Ascending aorta (tissue), 2 donors: ENCODE results near the gene POLD2. TPM values are rescaled to one million over a fixed set of nuclear protein-coding genes. Genes with fewer than 3 reads are reported as not detected.

Source experiments
- DNase-seq, 2 donors: peaks; one replicate each; pipeline ENCODE4 v3.0.0-alpha.2; 2019; ENCODE audit warnings: low spot score in 2 of 2
- H3K27ac ChIP-seq, 2 donors: fragments of 200-600 bp; sonication (generic); one replicate each; pipeline ENCODE4 v1.5.1; 2016 to 2017; ENCODE audit warnings: mild to moderate bottlenecking in 1 of 2
- H3K27me3 ChIP-seq: fragments of 200-600 bp; sonication (generic); one replicate; pipeline ENCODE4 v1.5.1; 2017
- H3K36me3 ChIP-seq, 2 donors: fragments of 200-600 bp; sonication (generic); one replicate each; pipeline ENCODE4 v1.5.1; 2016
- H3K4me1 ChIP-seq, 2 donors: fragments of 200-600 bp; sonication (generic); one replicate each; pipeline ENCODE4 v1.5.1; 2016 to 2017; ENCODE audit warnings: mild to moderate bottlenecking in 1 of 2
- H3K4me3 ChIP-seq, 2 donors: fragments of 200-600 bp; sonication (generic); one replicate each; pipeline ENCODE4 v1.5.1; 2016 to 2017; ENCODE audit warnings: mild to moderate bottlenecking in 1 of 2
- H3K9me3 ChIP-seq, 2 donors: fragments of 200-600 bp; sonication (generic); one replicate each; pipeline ENCODE4 v1.5.1; 2016
- intact Hi-C: fragments of 100-400 bp; cut with DNase I; formaldehyde crosslinking; loops from one replicate; pipeline ENCODE4 v1.15.1; 2023
- total RNA-seq: library from RNA; depleted of rRNA; stranded (reverse); fragments of >200 nt; gene quantifications from one replicate; pipeline ENCODE4 v1.1.0, GENCODE V29; 2016
- TF ChIP-seq, protein P1 (sequence below), 3 experiments: fragments of 200-600 bp in 2 of 3; fragments of 450-650 bp in 1 of 3; sonication (generic) in 2 of 3; IDR thresholded peaks; one replicate each; pipeline ENCODE4 v1.5.1; 2016 to 2019; ENCODE audit warnings: antibody characterized with exemption in 3 of 3, mild to moderate bottlenecking in 1 of 3, moderate library complexity in 1 of 3

Gene POLD2
- total RNA-seq, 1 donor from 2014 or later = 97.0 TPM

GRCh38 chr7:44142028-44142427 is 18.7 kb upstream of the POLD2 start:
- TF ChIP-seq, protein P1, sequence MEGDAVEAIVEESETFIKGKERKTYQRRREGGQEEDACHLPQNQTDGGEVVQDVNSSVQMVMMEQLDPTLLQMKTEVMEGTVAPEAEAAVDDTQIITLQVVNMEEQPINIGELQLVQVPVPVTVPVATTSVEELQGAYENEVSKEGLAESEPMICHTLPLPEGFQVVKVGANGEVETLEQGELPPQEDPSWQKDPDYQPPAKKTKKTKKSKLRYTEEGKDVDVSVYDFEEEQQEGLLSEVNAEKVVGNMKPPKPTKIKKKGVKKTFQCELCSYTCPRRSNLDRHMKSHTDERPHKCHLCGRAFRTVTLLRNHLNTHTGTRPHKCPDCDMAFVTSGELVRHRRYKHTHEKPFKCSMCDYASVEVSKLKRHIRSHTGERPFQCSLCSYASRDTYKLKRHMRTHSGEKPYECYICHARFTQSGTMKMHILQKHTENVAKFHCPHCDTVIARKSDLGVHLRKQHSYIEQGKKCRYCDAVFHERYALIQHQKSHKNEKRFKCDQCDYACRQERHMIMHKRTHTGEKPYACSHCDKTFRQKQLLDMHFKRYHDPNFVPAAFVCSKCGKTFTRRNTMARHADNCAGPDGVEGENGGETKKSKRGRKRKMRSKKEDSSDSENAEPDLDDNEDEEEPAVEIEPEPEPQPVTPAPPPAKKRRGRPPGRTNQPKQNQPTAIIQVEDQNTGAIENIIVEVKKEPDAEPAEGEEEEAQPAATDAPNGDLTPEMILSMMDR (IDR thresholded peaks at IDR 0.05) = no peak
- no peak overlapping the region for H3K27ac ChIP-seq
- H3K4me1 ChIP-seq = peaks cover 0 to 8% of the 10 kb centered on the region in 2 donors
- no peak overlapping the region for H3K4me3 ChIP-seq
- intact Hi-C loops = no loop called here
- no peak for DNase-seq
- no peaks in the 10 kb centered on the region for H3K9me3 ChIP-seq
- H3K27me3 ChIP-seq = no peaks in the 10 kb centered on the region
- H3K36me3 ChIP-seq = no peaks in the 10 kb centered on the region

DNA sequence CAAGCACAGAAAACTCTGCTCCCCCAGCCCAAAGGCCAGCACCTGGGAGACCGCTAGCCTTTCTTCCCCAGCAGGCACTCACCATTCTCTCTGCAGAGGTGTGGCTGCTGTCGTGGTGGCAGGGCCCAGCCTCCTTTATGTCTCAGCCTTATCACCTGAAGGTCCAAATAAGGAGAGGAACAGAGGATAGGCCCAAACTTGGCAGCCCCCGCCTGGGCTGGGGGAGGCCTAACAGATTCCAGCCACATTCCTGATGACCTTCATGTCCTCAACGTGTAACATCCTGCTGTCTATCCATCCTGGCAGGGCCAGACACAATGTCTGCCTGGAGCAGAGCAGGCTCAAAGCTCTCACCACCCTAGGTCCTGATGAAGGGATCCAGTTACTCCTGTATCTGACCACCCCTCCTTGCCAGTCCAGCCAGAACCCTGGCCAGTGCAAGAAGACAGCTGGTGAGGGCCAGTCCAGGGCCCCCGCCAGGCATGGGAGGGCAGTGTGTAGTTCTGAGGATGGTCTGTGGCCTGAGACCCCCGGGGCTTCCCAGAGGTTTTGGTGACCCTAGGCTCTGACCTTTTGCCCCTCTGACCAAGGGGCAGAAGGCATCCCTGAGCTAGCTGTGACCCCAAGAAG is 18.0 kb upstream of the POLD2 start, which contains the start of gene MYL7:
Gene MYL7 (minus strand): TSS at position 112 of the 630 bp plus-strand sequence. CDS start 27 bp downstream, at position 85.
- no peaks in the 10 kb centered on the region for H3K27me3 ChIP-seq
- TF ChIP-seq, protein P1 (IDR thresholded peaks at IDR 0.05) = no peak
- intact Hi-C loops = no loop called here
- no peaks in the 10 kb centered on the region for H3K9me3 ChIP-seq
- H3K36me3 ChIP-seq = no peaks in the 10 kb centered on the region
- H3K4me3 ChIP-seq = no peak within 1 kb of the TSS
- DNase-seq = no peak
- peaks cover 0 to 8% of the 10 kb centered on the region in 2 donors for H3K4me1 ChIP-seq
- H3K27ac ChIP-seq = no peak within 1 kb of the TSS

DNA sequence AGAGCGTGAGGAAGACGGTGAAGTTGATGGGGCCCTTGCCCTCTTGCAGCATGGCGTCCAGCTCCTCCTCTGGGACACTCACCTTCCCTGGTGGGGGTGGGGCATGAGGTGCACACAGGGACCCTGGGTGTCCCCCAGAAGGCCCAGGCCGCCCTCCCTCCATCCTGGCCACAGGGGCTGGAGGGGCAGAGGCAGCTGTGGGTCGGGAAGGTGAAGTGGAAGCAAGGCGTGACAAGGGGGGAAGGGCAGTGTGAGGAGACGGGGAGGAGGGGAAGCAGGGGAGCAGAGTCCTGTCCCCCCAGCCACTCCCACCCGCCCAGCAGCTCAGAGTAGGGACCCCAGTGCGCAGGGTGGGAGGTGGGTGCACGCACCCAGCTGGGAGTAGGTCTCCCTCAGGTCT is 17.0 kb upstream of the POLD2 start:
- intact Hi-C loops = no loop called here
- TF ChIP-seq, protein P1 (IDR thresholded peaks at IDR 0.05) = no peak
- no peaks in the 10 kb centered on the region for H3K9me3 ChIP-seq
- H3K4me3 ChIP-seq = no peak overlapping the region
- H3K27me3 ChIP-seq = no peaks in the 10 kb centered on the region
- peaks cover 0 to 3% of the 10 kb centered on the region in 2 donors for H3K4me1 ChIP-seq
- DNase-seq = no peak
- no peak overlapping the region for H3K27ac ChIP-seq
- no peaks in the 10 kb centered on the region for H3K36me3 ChIP-seq

GRCh38 chr7:44139311-44140010 is 16.1 kb upstream of the POLD2 start:
- H3K4me3 ChIP-seq = no peak overlapping the region
- no peak for DNase-seq
- intact Hi-C loops = no loop called here

GRCh38 chr7:44138698-44139097 is 15.3 kb upstream of the POLD2 start:
- no peak overlapping the region for H3K4me3 ChIP-seq
- intact Hi-C loops = no loop called here
- no peaks in the 10 kb centered on the region for H3K36me3 ChIP-seq
- H3K4me1 ChIP-seq = no peaks in the 10 kb centered on the region
- H3K27ac ChIP-seq = no peak overlapping the region
- H3K27me3 ChIP-seq = no peaks in the 10 kb centered on the region
- TF ChIP-seq, protein P1 (IDR thresholded peaks at IDR 0.05) = no peak
- no peaks in the 10 kb centered on the region for H3K9me3 ChIP-seq
- no peak for DNase-seq

More at GRCh38 chr7:44139311-44140010, 16.1 kb upstream of the POLD2 start:
- H3K36me3 ChIP-seq = no peaks in the 10 kb centered on the region
- no peak overlapping the region for H3K27ac ChIP-seq
- H3K27me3 ChIP-seq = no peaks in the 10 kb centered on the region
- no peaks in the 10 kb centered on the region for H3K9me3 ChIP-seq
- TF ChIP-seq, protein P1 (IDR thresholded peaks at IDR 0.05) = no peak
- no peaks in the 10 kb centered on the region for H3K4me1 ChIP-seq
